ENCODE data around the gene ZNRD2.

GRCh38 chr11:65611028-65611757, 40.9 kb downstream of the ZNRD2 start:
- TF ChIP-seq CSDC2 (CRISPR knock-in tag; IDR thresholded peaks at IDR 0.05) (no peak), ZC3H10 (CRISPR knock-in tag; IDR thresholded peaks at IDR 0.05) (no peak), PATZ1 (CRISPR knock-in tag; IDR thresholded peaks at IDR 0.05; ENCODE audit: borderline replicate concordance) (no peak), ISL1 (CRISPR knock-in tag; IDR thresholded peaks at IDR 0.05) (no peak), BACH2 (CRISPR knock-in tag; IDR thresholded peaks at IDR 0.05; ENCODE audit: borderline replicate concordance) (no peak), OSR1 (CRISPR knock-in tag; IDR thresholded peaks at IDR 0.05) (no peak), TOX (CRISPR knock-in tag; IDR thresholded peaks at IDR 0.05; ENCODE audit: borderline replicate concordance) (no peak), ZNF70 (CRISPR knock-in tag; IDR thresholded peaks at IDR 0.05) (no peak), ARNTL (CRISPR knock-in tag; IDR thresholded peaks at IDR 0.05; ENCODE audit: borderline replicate concordance, low read depth) (no peak), ZFP3 (CRISPR knock-in tag; IDR thresholded peaks at IDR 0.05) (no peak)
